K562 (cell line): Measurements from ENCODE around the gene XCL2. TPM values are rescaled to one million over a fixed set of nuclear protein-coding genes. Genes with fewer than 3 reads are reported as not detected.

Source experiments
- ATAC-seq: fragments of 200-7000 bp; cut with Tn5 transposase; 3 replicates; pipeline ENCODE4 v1.9.1; 2020; ENCODE audit warnings: moderate library complexity
- BruUV-seq: library from RNA; stranded (reverse); fragments of 400-500 nt; replicated peaks from 2 replicates; lab custom pipeline; 2021; lab: Mats Ljungman, UMichigan
- CTCF ChIA-PET: fragments of 300-600 bp; formaldehyde crosslinking; extraction: SDS; loops from one replicate; lab custom pipeline; 2021; ENCODE audit warnings: low intra/inter-chr PET ratio; lab: Yijun Ruan, JAX
- POLR2A ChIA-PET: fragments of 300-600, 350-650 bp; sonication (Branson Sonifier 250); formaldehyde crosslinking; extraction: SDS; loops from one replicate; lab custom pipeline; 2021; ENCODE audit warnings: antibody characterized with exemption, inconsistent platforms; lab: Yijun Ruan, JAX
- DNase-seq, 4 experiments: peaks; one replicate each; pipeline versions ENCODE4 v3.0.0 to v3.0.0-alpha.2; 2011 to 2018; ENCODE audit warnings: low spot score in 3 of 4, mixed read lengths in 3 of 4; ENCODE audit errors: extremely low read depth in 1 of 4
- FAIRE-seq: peaks from 2 replicates; lab custom pipeline; 2011; peaks lifted over from hg19 to GRCh38; lab: Jason Lieb, UNC
- H2AFZ ChIP-seq: 2 replicates; pipeline ENCODE4 v1.6.0; 2011; ENCODE audit warnings: low read depth, low read length, control low read depth, inconsistent platforms
- H3K27ac ChIP-seq: fragments of 200-600 bp; 3 replicates; pipeline ENCODE4 v1.8.0; 2011; ENCODE audit warnings: low read depth, mild to moderate bottlenecking, control low read depth, inconsistent platforms, low read length, moderate library complexity, mixed read lengths; ENCODE audit errors: extremely low read depth
- H3K27me3 ChIP-seq, 2 experiments: fragments of 300-600 bp in 1 of 2; 2 replicates in 1 of 2; 3 replicates in 1 of 2; pipeline versions ENCODE4 v1.6.0 to v1.8.0; 2011; ENCODE audit warnings: inconsistent platforms in 2 of 2, low read length in 2 of 2, mild to moderate bottlenecking in 1 of 2, mixed read lengths in 1 of 2, moderate library complexity in 1 of 2; ENCODE audit not compliant: control insufficient read depth in 2 of 2, insufficient read depth in 2 of 2
- H3K36me3 ChIP-seq: fragments of 300-600 bp; 3 replicates; pipeline ENCODE4 v1.8.0; 2011; ENCODE audit warnings: mild to moderate bottlenecking, low read length, inconsistent platforms; ENCODE audit not compliant: control insufficient read depth, insufficient read depth
- H3K4me1 ChIP-seq, 2 experiments: fragments of 200-600 bp in 1 of 2; replicated peaks in 1 of 2; 2 replicates in 1 of 2; 3 replicates in 1 of 2; pipeline versions ENCODE4 v1.5.1 to v1.8.0; 2011; ENCODE audit warnings: inconsistent platforms in 2 of 2, low read length in 2 of 2, mild to moderate bottlenecking in 1 of 2, mixed read lengths in 1 of 2, moderate library complexity in 1 of 2; ENCODE audit not compliant: control insufficient read depth in 2 of 2, insufficient read depth in 2 of 2
- H3K4me2 ChIP-seq: 2 replicates; pipeline ENCODE4 v1.6.1; 2011; ENCODE audit warnings: low read length, control low read depth, inconsistent platforms, mixed read lengths; ENCODE audit not compliant: insufficient read depth
- H3K4me3 ChIP-seq: fragments of 200-600 bp; sonication (generic), shearing (Covaris generic); 2 replicates; pipeline ENCODE4 v1.5.1; 2016; ENCODE audit warnings: control low read depth, inconsistent platforms
- H3K79me2 ChIP-seq: fragments of 200-600 bp; 3 replicates; pipeline ENCODE4 v1.8.0; 2011; ENCODE audit warnings: low read length, inconsistent platforms; ENCODE audit not compliant: control insufficient read depth, insufficient read depth
- H3K9ac ChIP-seq, 2 experiments: 2 replicates each; pipeline versions ENCODE4 v1.6.0 to v1.6.1; 2011; ENCODE audit warnings: low read depth in 2 of 2, low read length in 2 of 2, control low read depth in 1 of 2, inconsistent platforms in 1 of 2, mild to moderate bottlenecking in 1 of 2, mixed read lengths in 1 of 2; ENCODE audit not compliant: insufficient read depth in 1 of 2
- H3K9me1 ChIP-seq: one replicate; pipeline ENCODE4 v1.6.0; 2011; ENCODE audit warnings: inconsistent platforms, mild to moderate bottlenecking, low read length, moderate library complexity; ENCODE audit not compliant: control insufficient read depth, insufficient read depth
- H3K9me3 ChIP-seq: replicated peaks from 2 replicates; pipeline ENCODE4 v1.5.1; 2011; ENCODE audit warnings: low read depth, low read length, inconsistent platforms; ENCODE audit not compliant: control insufficient read depth, insufficient read depth
- H4K20me1 ChIP-seq: replicated peaks from 2 replicates; pipeline ENCODE4 v1.6.1; 2011; ENCODE audit warnings: low read length, inconsistent platforms, mixed read lengths; ENCODE audit not compliant: control insufficient read depth, insufficient read depth
- MED1 ChIP-seq: sonication (generic); formaldehyde crosslinking; IDR thresholded peaks from 2 replicates; pipeline ENCODE4 v1.8.1; 2023; ENCODE audit warnings: missing genetic modification reagents, borderline replicate concordance
- TAL1 ChIP-seq: fragments of 450-650 bp; IDR thresholded peaks from 2 replicates; pipeline ENCODE4 v1.6.1; 2016; ENCODE audit warnings: mild to moderate bottlenecking
- WGBS: fragments of 100-300 bp; shearing (Covaris generic); methylation state at CpG from one replicate; pipeline ENCODE4 v1.1.6; 2016; ENCODE audit warnings: low coverage, mixed read lengths; ENCODE audit not compliant: insufficient coverage; ENCODE audit errors: missing lambda C conversion rate; 5-methylcytosine and 5-hydroxymethylcytosine counted together
- in situ Hi-C: fragments of 300-500 bp; cut with MboI; formaldehyde crosslinking; loops from 4 replicates; pipeline ENCODE4 v1.15.0; 2018; ENCODE audit warnings: inconsistent platforms, mixed read lengths
- intact Hi-C: fragments of 100-400 bp; cut with micrococcal nuclease; formaldehyde crosslinking; loops from 2 replicates; pipeline ENCODE4 v1.14.2; 2022
- polyA plus RNA-seq, 8 experiments: library from polyadenylated mRNA; depleted of rRNA in 4 of 8; stranded (reverse) in 5 of 8; unstranded in 3 of 8; fragments of >200 nt; fragmentation: Nextera tagmentation in 2 of 8; fragmentation: Illumina TruSeq in 1 of 8; extraction: Ambion mirVana in 2 of 8; extraction: Trizol in 1 of 8; gene quantifications; 2 replicates each; pipeline versions ENCODE4 v1.2.1 to v1.2.3, GENCODE V29; 2011 to 2014; ENCODE audit warnings: inconsistent platforms in 1 of 8, missing spikeins in 1 of 8
- total RNA-seq, 7 experiments: library from RNA; depleted of rRNA in 6 of 7; stranded (reverse); fragments of >200 nt in 6 of 7; fragmentation: Illumina TruSeq in 2 of 7; extraction: Trizol in 2 of 7; gene quantifications; 2 replicates each; pipeline versions ENCODE4 v1.2.1 to v1.2.3, GENCODE V29; 2011 to 2021; ENCODE audit warnings: low replicate concordance in 1 of 7
- TF ChIP-seq, protein P1 (sequence below): fragments of 450-650 bp; formaldehyde crosslinking; IDR thresholded peaks from 2 replicates; pipeline ENCODE4 v1.4.0; 2020; ENCODE audit warnings: mild to moderate bottlenecking, mixed read lengths

Gene XCL2
- total and polyA plus RNA-seq, 9 of the 15 experiments (the other 6 are each of a cell fraction or from before 2014, with no cell fraction given): not detected

DNA sequence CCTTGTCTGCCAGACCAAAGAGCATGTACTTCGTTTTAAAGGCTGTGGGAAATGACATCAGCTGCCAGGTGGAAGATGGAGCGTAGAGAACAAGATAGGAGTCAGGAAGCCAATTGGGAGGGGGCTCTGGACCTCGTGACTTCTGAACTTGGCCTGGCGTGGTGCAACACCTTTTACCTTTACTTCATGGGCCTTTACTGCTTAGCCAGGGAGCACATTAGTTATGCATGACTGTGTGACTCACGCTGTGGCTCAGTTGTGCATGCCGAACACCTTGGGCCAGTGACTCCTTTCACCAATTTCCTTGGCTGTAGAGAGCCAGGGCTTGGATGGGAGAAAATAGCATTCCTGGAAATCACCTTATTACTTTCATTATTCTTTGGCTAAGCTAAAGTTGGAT lies 39.8 kb upstream of the XCL2 start:
- TF ChIP-seq, protein P1, sequence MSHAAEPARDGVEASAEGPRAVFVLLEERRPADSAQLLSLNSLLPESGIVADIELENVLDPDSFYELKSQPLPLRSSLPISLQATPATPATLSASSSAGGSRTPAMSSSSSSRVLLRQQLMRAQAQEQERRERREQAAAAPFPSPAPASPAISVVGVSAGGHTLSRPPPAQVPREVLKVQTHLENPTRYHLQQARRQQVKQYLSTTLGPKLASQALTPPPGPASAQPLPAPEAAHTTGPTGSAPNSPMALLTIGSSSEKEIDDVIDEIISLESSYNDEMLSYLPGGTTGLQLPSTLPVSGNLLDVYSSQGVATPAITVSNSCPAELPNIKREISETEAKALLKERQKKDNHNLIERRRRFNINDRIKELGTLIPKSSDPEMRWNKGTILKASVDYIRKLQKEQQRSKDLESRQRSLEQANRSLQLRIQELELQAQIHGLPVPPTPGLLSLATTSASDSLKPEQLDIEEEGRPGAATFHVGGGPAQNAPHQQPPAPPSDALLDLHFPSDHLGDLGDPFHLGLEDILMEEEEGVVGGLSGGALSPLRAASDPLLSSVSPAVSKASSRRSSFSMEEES (CRISPR knock-in tag): 0 out of 2 replicates have a peak, but pooled peaks have one; percentile 7
- TF ChIP-seq TAL1 (no peak), MED1 (CRISPR knock-in tag) (no peak)
- WGBS: 2% methylated on average over 6 of the region's 6 CpGs
- Histone ChIP-seq H3K27me3 (peaks cover 0 to 7% of the 10 kb centered on the region in 2 experiments; a peak in 1 of 5 replicates), H3K9me1 (no peaks in the 10 kb centered on the region), H3K79me2 (no peaks in the 10 kb centered on the region), H2AFZ (no peak overlapping the region), H3K9ac (no peak overlapping the region), H3K4me1 (no peaks in the 10 kb centered on the region), H3K9me3 (no peaks in the 10 kb centered on the region), H3K27ac (no peak overlapping the region), H3K36me3 (no peaks in the 10 kb centered on the region), H3K4me2 (no peak overlapping the region), H4K20me1 (no peaks in the 10 kb centered on the region), H3K4me3 (no peak overlapping the region)
- POLR2A ChIA-PET: interaction anchor here (1.2 kb wide), 1 partner anchor 181 kb away, joined by 3 read pairs; no protein-coding TSS in a partner anchor
- CTCF ChIA-PET: no interaction called here
- FAIRE-seq (no peak), DNase-seq (no peak), ATAC-seq (no peak)
- intact Hi-C loops (no loop called here), in situ Hi-C loops (loop anchor here (10.0 kb wide), 1 partner anchor 489 kb away; no protein-coding TSS in a partner anchor)
- BruUV-seq: no TSS peak
